Natural killer cell treated with Interleukin-12 subunit alpha and Interleukin-12 subunit beta and Interleukin-15 and Interleukin-18, amount 100 ng/mL, for 72 hours (primary cell): ENCODE measurements around the gene MEGF11. TPM values are rescaled to one million over a fixed set of nuclear protein-coding genes. Genes with fewer than 3 reads are reported as not detected.

Experiments used
- ATAC-seq, 2 donors: fragments of 150-1000 bp; cut with Tn5 transposase in 1 of 2; sonication (Bioruptor Pico), chemical (Tn5 transposase) in 1 of 2; 2 replicates each; pipeline ENCODE4 v1.10.0; 2021
- DNase-seq: peaks from one replicate; pipeline ENCODE4 v3.0.0; 2022; ENCODE audit warnings: low spot score
- H3K27ac Mint-ChIP-seq, 2 donors: 1 replicate in 1 of 2; 2 replicates in 1 of 2; pipeline ENCODE4 v1.8.0; 2022; ENCODE audit warnings: mixed read lengths in 2 of 2, mild to moderate bottlenecking in 1 of 2, moderate library complexity in 1 of 2
- H3K27me3 Mint-ChIP-seq, 2 donors: 1 replicate in 1 of 2; 2 replicates in 1 of 2; pipeline ENCODE4 v1.8.0; 2022; ENCODE audit warnings: mixed read lengths in 2 of 2
- H3K36me3 Mint-ChIP-seq: one replicate; pipeline ENCODE4 v1.8.0; 2022; ENCODE audit warnings: mixed read lengths
- H3K4me1 Mint-ChIP-seq, 2 donors: 1 replicate in 1 of 2; 2 replicates in 1 of 2; pipeline ENCODE4 v1.8.0; 2022; ENCODE audit warnings: low read depth in 2 of 2, mixed read lengths in 2 of 2, mild to moderate bottlenecking in 1 of 2
- H3K4me3 Mint-ChIP-seq: one replicate; pipeline ENCODE4 v1.8.0; 2022; ENCODE audit warnings: mixed read lengths
- H3K9me3 Mint-ChIP-seq: 2 replicates; pipeline ENCODE4 v1.8.0; 2022; ENCODE audit warnings: mixed read lengths
- total RNA-seq, 2 donors: library from RNA; stranded (reverse); gene quantifications; one replicate each; pipeline ENCODE4 v1.2.3, GENCODE V29; 2022

Gene MEGF11
- total RNA-seq, 2 donors from 2014 or later: not detected

GRCh38 chr15:65939901-65940617, 313.5 kb downstream of the MEGF11 start:
- DNase-seq: no peak
- peaks cover 2 to 7% of the 10 kb centered on the region in 2 donors for H3K27me3 Mint-ChIP-seq
- H3K4me3 Mint-ChIP-seq: no peak overlapping the region
- H3K4me1 Mint-ChIP-seq: no peaks in the 10 kb centered on the region
- H3K9me3 Mint-ChIP-seq: no peaks in the 10 kb centered on the region
- no peak for ATAC-seq
- H3K36me3 Mint-ChIP-seq: no peaks in the 10 kb centered on the region
- no peak overlapping the region for H3K27ac Mint-ChIP-seq

GRCh38 chr15:65938604-65939003, 314.9 kb downstream of the MEGF11 start:
- H3K27me3 Mint-ChIP-seq: peaks cover 2 to 4% of the 10 kb centered on the region in 2 donors
- H3K9me3 Mint-ChIP-seq: no peaks in the 10 kb centered on the region

GRCh38 chr15:65937476-65937875, 316.1 kb downstream of the MEGF11 start:
- Mint-ChIP-seq H3K27ac (no peak overlapping the region), H3K4me3 (no peak overlapping the region), H3K27me3 (peaks cover 0 to 2% of the 10 kb centered on the region in 2 donors), H3K4me1 (no peaks in the 10 kb centered on the region), H3K9me3 (no peaks in the 10 kb centered on the region), H3K36me3 (no peaks in the 10 kb centered on the region)
- ATAC-seq (no peak), DNase-seq (no peak)

More at GRCh38 chr15:65938604-65939003, 314.9 kb downstream of the MEGF11 start:
- no peak for ATAC-seq
- Mint-ChIP-seq H3K4me1 (no peaks in the 10 kb centered on the region), H3K27ac (no peak overlapping the region), H3K4me3 (no peak overlapping the region), H3K36me3 (no peaks in the 10 kb centered on the region)
- DNase-seq: no peak

GRCh38 chr15:65937054-65937453, 316.5 kb downstream of the MEGF11 start:
- ATAC-seq (no peak), DNase-seq (no peak)
- H3K4me3 Mint-ChIP-seq: no peak overlapping the region
- no peaks in the 10 kb centered on the region for H3K4me1 Mint-ChIP-seq
- no peaks in the 10 kb centered on the region for H3K36me3 Mint-ChIP-seq
- peaks cover 0 to 4% of the 10 kb centered on the region in 2 donors for H3K27me3 Mint-ChIP-seq
- H3K27ac Mint-ChIP-seq: no peak overlapping the region
- no peaks in the 10 kb centered on the region for H3K9me3 Mint-ChIP-seq

GRCh38 chr15:65936282-65936681, 317.3 kb downstream of the MEGF11 start:
- Mint-ChIP-seq H3K4me3 (no peak overlapping the region), H3K27ac (no peak overlapping the region), H3K9me3 (no peaks in the 10 kb centered on the region), H3K4me1 (no peaks in the 10 kb centered on the region), H3K27me3 (peaks cover 0 to 5% of the 10 kb centered on the region in 2 donors), H3K36me3 (no peaks in the 10 kb centered on the region)
- DNase-seq (no peak), ATAC-seq (no peak)

- ATAC-seq (no peak), DNase-seq (no peak)
- Mint-ChIP-seq H3K27ac (no peak overlapping the region), H3K4me3 (no peak overlapping the region), H3K4me1 (no peaks in the 10 kb centered on the region), H3K9me3 (no peaks in the 10 kb centered on the region), H3K27me3 (peaks cover 0 to 3% of the 10 kb centered on the region in 2 donors), H3K36me3 (no peaks in the 10 kb centered on the region)
Measured at GRCh38 chr15:65935391-65935790, 318.2 kb downstream of the MEGF11 start.

GRCh38 chr15:65931221-65931620, 322.3 kb downstream of the MEGF11 start:
- Mint-ChIP-seq H3K9me3 (no peaks in the 10 kb centered on the region), H3K36me3 (no peaks in the 10 kb centered on the region), H3K4me1 (no peaks in the 10 kb centered on the region), H3K27ac (no peak overlapping the region), H3K4me3 (no peak overlapping the region), H3K27me3 (peaks cover 0 to 3% of the 10 kb centered on the region in 2 donors)
- ATAC-seq (no peak), DNase-seq (no peak)

GRCh38 chr15:65930134-65930533, 323.4 kb downstream of the MEGF11 start:
- DNase-seq: no peak
- Mint-ChIP-seq H3K4me3 (no peak overlapping the region), H3K27me3 (peaks cover 0 to 3% of the 10 kb centered on the region in 2 donors), H3K4me1 (no peaks in the 10 kb centered on the region), H3K27ac (no peak overlapping the region), H3K36me3 (no peaks in the 10 kb centered on the region), H3K9me3 (no peaks in the 10 kb centered on the region)
- no peak for ATAC-seq

GRCh38 chr15:65929573-65929972, 324.0 kb downstream of the MEGF11 start:
- Mint-ChIP-seq H3K9me3 (no peaks in the 10 kb centered on the region), H3K36me3 (no peaks in the 10 kb centered on the region), H3K4me1 (no peaks in the 10 kb centered on the region), H3K4me3 (no peak overlapping the region), H3K27me3 (peaks cover 0 to 3% of the 10 kb centered on the region in 2 donors), H3K27ac (no peak overlapping the region)
- ATAC-seq (peak in 1 of 2 donors; percentile 27), DNase-seq (no peak)

- no peak for ATAC-seq
- H3K36me3 Mint-ChIP-seq: no peaks in the 10 kb centered on the region
- no peak overlapping the region for H3K4me3 Mint-ChIP-seq
- H3K9me3 Mint-ChIP-seq: no peaks in the 10 kb centered on the region
- DNase-seq: no peak
- H3K27ac Mint-ChIP-seq: peak overlapping the region in 1 of 2 donors; percentile 2
- H3K4me1 Mint-ChIP-seq: no peaks in the 10 kb centered on the region
- peaks cover 0 to 3% of the 10 kb centered on the region in 2 donors for H3K27me3 Mint-ChIP-seq
Measured at GRCh38 chr15:65927545-65927944, 326.0 kb downstream of the MEGF11 start.

- H3K9me3 Mint-ChIP-seq: no peaks in the 10 kb centered on the region
- no peaks in the 10 kb centered on the region for H3K36me3 Mint-ChIP-seq
- H3K27me3 Mint-ChIP-seq: no peaks in the 10 kb centered on the region
- ATAC-seq (no peak), DNase-seq (no peak)
- no peaks in the 10 kb centered on the region for H3K4me1 Mint-ChIP-seq
- peak overlapping the region in 1 of 2 donors; percentile 2 for H3K27ac Mint-ChIP-seq
- no peak overlapping the region for H3K4me3 Mint-ChIP-seq
Measured at GRCh38 chr15:65926899-65927298, 326.7 kb downstream of the MEGF11 start.

GRCh38 chr15:65926459-65926858, 327.1 kb downstream of the MEGF11 start:
- no peaks in the 10 kb centered on the region for H3K4me1 Mint-ChIP-seq
- H3K27ac Mint-ChIP-seq: no peak overlapping the region
- ATAC-seq (no peak), DNase-seq (no peak)
- H3K36me3 Mint-ChIP-seq: no peaks in the 10 kb centered on the region
- H3K4me3 Mint-ChIP-seq: no peak overlapping the region
- no peaks in the 10 kb centered on the region for H3K9me3 Mint-ChIP-seq
- H3K27me3 Mint-ChIP-seq: no peaks in the 10 kb centered on the region

GRCh38 chr15:65925338-65925737, 328.2 kb downstream of the MEGF11 start:
- H3K4me1 Mint-ChIP-seq: no peaks in the 10 kb centered on the region
- no peak overlapping the region for H3K27ac Mint-ChIP-seq
- H3K36me3 Mint-ChIP-seq: no peaks in the 10 kb centered on the region
- no peaks in the 10 kb centered on the region for H3K9me3 Mint-ChIP-seq
- ATAC-seq: no peak
- no peak for DNase-seq
- H3K27me3 Mint-ChIP-seq: no peaks in the 10 kb centered on the region
- H3K4me3 Mint-ChIP-seq: no peak overlapping the region

- peaks cover 0 to under 1% of the 10 kb centered on the region in 2 donors for H3K4me1 Mint-ChIP-seq
- ATAC-seq: no peak
Measured at GRCh38 chr15:65924004-65924403, 329.5 kb downstream of the MEGF11 start.

GRCh38 chr15:65923264-65923663, 330.3 kb downstream of the MEGF11 start:
- Mint-ChIP-seq H3K4me3 (no peak overlapping the region), H3K4me1 (peaks cover 7 to 8% of the 10 kb centered on the region in 2 donors), H3K9me3 (no peaks in the 10 kb centered on the region), H3K36me3 (no peaks in the 10 kb centered on the region), H3K27me3 (no peaks in the 10 kb centered on the region), H3K27ac (no peak overlapping the region)
- ATAC-seq (no peak), DNase-seq (no peak)

More at GRCh38 chr15:65924004-65924403, 329.5 kb downstream of the MEGF11 start:
- H3K27ac Mint-ChIP-seq: no peak overlapping the region
- no peaks in the 10 kb centered on the region for H3K9me3 Mint-ChIP-seq
- no peak for DNase-seq
- no peak overlapping the region for H3K4me3 Mint-ChIP-seq
- H3K27me3 Mint-ChIP-seq: no peaks in the 10 kb centered on the region
- no peaks in the 10 kb centered on the region for H3K36me3 Mint-ChIP-seq
